ENCODE results near the gene PTPN18.

PTPN18 gene

DNA sequence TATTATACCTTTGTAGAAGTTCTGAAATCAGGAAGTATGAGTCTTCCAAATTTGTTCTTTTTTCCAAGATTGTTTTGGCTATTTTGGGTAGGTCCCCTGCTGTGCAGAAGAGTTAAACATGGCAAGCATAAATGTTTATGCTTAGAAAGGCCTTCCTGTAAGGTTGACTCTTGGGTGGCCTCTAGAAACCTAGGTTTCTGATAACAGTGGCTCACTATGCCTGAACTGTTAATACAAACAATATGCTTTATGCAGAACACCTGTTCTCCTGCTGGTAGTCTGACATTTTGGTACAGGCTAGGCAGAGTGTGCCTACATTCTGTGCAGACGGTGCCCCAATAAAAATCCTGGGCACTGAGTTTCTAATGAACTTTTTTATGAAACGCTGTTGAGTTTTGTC, 10.1 kb downstream of the PTPN18 start:
- no peak for DNase-seq

- DNase-seq: no peak
Observed at GRCh38 chr2:130366720-130367119, 10.9 kb downstream of the PTPN18 start.

- DNase-seq: no peak
Observed at GRCh38 chr2:130368786-130369185, 12.9 kb downstream of the PTPN18 start.

- DNase-seq: no peak
Observed at GRCh38 chr2:130369311-130369964, 13.6 kb downstream of the PTPN18 start.

DNA sequence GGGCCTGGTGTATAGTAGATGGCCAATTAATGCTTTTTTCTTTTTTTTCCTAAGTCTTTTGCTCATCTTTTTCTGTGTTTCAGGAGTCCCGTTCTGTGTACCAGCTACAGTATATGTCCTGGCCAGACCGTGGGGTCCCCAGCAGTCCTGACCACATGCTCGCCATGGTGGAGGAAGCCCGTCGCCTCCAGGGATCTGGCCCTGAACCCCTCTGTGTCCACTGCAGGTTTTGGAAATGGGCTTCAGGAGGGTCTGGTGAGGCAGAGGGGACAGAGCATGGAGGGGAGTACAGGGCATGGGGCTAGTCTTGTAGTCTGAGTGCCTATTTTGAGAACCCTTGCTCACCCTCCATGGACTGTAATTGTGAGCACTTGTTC, 14.1 kb downstream of the PTPN18 start:
- DNase-seq: no peak

- DNase-seq: peak; percentile 67
Observed at GRCh38 chr2:130370490-130370889, 14.6 kb downstream of the PTPN18 start.

GRCh38 chr2:130371723-130372054, 15.8 kb downstream of the PTPN18 start:
- no peak for DNase-seq

DNA sequence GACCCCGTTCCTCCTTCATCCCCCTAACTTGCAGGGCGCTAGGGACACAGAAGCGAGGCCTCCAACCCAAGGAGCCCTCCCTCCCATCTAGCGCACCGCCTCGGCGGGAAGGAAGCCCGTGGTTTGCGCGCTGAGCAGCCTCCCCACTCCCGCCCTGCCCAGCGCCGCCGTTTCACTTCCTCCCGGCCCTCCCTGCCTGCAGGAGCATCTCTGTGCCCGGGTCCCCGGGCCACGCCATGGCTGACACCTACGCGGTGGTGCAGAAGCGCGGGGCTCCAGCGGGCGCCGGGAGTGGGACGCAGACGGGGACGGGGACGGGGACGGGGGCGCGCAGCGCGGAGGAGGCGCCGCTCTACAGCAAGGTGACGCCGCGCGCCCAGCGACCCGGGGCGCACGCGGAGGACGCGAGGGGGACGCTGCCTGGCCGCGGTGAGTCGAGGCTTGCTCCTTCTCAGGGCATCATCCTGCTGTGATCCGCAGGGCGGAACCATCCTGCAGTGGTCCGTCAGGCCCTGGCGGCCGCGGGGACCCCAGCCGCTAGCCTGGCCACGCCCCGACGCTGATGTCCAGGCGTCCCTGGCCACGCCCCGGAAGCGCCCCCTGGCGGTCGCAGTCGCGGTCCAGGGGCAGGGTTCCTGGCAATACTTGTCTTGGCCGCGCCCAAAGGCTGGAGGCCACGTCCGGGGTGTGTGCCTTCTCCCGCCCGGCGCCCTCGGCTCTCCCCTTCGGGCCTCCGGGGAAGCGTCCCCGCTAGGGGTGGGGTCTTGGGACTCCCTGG, 16.4 kb downstream of the PTPN18 start:
- peak; percentile 70 for DNase-seq

- no peak for DNase-seq
Observed at GRCh38 chr2:130372833-130373807, 17.3 kb downstream of the PTPN18 start.

DNA sequence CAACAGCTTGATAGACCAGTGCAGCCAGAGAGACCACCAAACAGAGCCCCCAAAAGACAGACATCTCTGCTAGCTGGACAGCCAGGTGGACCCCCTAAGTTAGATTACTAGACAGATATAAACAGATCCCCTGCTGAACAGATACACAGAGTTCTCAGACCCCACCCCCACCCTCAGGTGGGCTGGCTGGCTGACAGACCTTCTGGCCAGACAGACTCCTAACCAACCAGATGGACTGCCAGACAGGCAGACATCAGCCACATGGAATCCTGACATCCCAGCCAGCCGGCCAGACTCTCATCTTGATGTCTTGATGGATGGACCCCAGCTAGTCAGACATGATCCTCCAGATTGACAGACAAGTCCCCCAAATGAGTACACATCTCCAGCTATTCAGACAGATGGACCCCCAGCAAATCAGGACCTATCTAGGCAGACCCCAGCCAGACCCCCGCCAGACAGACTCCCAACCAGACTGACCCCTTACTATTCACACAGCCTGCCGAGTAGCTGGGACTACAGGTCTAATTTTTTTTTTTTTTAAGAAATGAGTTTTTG, 18.0 kb downstream of the PTPN18 start:
- no peak for DNase-seq

DNA sequence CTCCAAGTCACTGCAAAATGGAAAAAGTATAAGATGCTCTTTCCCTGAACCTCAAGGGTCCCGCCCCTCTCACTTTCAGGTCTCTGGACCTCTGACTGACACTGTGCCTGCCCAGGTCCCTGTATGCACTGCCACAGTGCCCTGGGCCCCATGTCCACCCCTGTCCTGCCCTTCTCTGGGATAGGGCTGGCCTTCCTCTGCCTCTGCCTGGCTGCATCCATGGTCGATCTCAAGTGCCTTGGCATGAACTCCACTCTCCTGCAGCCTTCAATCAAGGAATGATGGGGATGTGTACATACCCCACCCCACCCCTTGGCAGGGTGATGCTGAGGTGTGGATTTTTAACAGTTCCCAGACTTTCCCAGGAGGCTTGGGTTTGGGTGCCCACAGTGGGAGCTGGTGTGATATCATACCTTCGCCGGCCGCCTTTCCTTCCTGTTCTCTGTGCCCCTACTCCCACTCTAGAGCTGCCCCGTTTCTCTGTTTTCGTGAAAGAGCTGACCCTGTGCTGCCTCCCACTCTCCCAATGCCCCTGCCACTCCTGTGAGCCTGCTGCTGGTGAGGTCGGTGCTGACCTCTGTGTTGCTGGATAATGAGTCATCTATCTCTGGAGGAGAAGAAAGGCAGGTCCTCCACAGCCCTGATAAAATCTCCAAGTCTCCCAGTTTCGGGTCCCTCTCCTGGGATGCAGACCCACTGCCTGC, 18.9 kb downstream of the PTPN18 start:
- DNase-seq: no peak

DNA sequence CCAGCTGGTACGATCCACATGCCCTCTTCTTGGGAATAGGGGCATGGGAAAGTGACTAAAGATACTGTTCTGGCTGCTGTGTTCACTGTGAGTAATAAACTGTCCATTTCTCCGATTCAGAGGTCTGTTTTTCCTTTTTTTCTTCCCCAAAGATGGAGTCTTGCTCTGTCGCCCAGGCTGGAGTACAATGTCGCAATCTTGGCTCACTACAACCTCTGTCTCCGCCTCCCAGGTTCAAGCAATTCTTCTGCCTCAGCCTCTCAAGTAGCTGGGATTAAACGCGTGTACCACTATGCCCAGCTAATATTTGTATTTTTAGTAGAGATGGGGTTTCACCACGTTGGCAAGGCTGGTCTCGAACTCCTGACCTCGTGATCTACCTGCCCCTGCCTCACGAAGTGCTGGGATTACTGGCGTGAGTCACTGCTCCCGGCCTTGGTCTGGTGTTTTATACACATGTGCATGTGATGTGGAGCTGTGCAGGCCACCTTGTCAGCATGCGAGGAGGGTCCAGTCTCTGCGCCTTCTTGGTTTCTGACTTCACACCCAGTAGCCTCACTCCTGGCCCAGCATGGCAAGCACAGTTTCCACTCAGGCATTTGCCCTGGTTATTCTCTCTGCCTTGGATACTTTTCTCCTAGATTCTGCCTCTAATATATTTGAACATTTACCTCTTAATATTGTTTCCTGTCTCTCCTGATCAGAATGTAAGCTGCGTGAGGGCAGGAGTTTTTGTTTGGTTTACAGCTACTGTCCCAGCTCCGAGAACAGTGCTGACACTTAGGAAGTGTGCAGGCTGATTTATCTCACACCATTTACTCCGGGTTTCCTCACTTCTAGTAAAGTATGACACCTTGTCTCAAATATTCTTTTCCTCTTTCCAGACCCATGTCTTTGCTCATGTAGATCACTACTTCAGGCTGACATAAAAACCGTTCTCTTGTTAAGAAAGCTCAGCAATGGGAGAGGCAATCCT, 19.7 kb downstream of the PTPN18 start:
- DNase-seq: no peak

DNA sequence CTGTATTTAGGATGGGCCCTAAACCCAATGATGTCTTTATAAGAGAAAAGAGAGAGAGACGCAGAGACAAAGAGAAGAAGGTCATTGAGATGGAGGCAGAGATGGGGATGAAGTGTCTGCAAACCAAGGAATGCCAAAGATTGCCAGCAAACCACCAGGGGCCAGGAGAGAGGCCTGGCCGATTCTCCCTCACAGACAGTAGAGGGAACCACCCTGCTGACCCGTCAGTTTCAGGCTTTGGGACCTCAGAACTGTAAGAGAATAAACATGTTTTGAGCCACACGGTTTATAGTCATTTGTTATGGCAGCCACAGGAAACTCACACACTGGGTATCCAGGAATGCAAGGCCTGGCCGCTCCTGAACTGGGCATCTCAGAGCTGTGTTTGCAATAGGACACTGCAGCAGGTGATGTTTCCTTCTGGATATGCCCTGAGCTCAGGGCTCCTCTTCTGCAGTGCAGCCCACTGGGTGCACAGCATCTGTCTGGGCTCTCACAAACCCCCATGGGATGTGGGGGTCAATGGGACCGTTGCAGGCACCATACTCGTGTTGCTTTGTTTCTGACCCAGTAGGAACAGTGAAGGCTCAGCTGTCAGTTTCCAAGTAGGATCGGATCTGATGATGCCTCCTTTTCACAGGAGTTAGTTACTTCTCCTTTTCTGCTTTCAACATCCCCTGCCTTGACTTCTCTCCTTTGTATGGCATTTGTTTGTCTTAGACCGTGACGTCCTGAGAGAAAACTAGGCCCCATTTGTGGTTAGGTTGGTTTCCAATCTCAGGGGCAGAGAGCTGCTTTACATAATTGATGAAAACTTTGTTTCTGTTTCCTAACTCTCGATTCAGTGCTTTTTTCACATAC, 20.8 kb downstream of the PTPN18 start:
- no peak for DNase-seq

DNA sequence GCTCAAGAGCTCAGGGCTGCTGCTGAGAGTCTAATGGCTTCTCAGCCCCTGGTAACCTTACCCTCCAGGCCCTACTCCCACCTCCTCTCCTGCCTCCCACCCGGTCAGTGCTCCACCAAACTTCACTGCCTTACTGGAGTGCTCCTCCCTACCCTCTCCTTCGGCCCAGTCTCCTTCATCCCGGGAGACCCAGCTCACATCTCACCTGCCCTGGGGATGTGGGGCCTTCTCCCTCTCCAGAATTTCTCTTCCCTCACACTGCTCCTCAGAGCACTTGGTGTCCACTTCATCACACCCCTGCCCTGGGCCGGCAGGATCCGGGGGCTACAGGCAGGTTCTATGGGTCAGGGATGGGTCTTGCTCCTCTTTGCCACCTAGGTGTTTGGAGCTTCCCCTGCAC, 21.6 kb downstream of the PTPN18 start:
- DNase-seq: no peak

- no peak for DNase-seq
Observed at GRCh38 chr2:130378206-130378897, 22.5 kb downstream of the PTPN18 start.

- DNase-seq: no peak
Observed at GRCh38 chr2:130378898-130379214, 23.0 kb downstream of the PTPN18 start.

DNA sequence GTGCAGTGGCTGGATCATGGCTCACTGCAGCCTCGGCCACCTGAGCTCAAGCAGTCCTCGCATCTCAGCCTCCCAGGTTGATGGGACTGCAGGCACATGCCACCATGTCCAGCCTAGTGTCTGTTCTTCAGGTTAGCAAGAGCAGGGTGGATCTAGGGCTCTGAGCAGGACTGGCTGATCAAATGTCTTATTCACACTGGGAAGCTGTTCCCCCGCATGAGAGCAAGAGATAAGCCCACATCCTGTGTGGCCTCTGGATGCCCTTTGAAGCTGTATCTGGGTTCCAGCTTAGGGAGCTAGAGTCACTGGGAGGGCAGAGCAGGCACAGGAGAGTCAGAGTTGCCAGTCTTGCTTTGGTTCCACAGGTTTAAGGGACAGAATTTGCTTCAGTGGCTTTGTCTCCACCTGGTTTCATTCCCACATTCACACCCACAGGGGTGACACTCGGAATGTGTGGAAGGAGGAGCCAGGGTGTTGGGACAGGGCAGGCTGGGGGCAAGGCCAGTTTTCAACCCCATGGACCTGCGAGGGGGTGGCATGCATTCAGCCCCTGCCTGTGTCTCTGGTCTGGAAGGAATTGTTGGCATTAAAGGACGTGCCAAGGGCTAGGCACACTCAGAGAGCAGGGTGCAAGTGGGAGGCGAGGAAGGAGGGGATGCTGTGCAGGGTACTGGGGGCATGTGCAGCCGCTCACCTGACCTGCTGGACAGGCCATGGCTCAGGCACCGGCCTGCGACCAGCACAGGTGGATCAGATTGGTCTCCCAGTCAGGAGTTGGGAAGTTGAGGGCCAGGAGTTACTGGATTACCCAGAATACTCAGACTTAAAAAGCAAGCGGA, 24.5 kb downstream of the PTPN18 start:
- DNase-seq: no peak

GRCh38 chr2:130381145-130381544, 25.3 kb downstream of the PTPN18 start:
- no peak for DNase-seq

DNA sequence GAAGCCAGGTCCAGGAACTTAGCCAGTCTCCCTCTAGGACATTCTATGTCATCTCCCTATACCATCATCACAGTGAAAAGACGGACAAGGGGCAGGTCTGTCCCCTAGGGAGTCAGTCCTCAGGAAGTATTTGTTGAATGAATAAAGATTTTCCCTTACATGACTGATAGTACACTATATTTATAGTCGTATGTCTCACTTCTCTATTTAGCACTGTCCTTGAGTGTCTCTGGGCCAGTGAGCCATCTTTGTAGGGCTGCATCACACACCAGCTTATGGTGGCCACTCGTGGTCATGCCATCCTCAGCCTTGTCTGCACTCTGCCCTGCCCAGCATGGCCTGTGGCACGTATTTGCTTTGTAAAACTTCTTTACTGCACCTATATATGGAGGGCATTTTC, 25.8 kb downstream of the PTPN18 start:
- no peak for DNase-seq
